ENCODE measurements around the gene BACH2. TPM values are rescaled to one million over a fixed set of nuclear protein-coding genes. Genes with fewer than 3 reads are reported as not detected.

Gene BACH2
- polyA plus RNA-seq, 1 donor from 2014 or later = 45.5 TPM

DNA sequence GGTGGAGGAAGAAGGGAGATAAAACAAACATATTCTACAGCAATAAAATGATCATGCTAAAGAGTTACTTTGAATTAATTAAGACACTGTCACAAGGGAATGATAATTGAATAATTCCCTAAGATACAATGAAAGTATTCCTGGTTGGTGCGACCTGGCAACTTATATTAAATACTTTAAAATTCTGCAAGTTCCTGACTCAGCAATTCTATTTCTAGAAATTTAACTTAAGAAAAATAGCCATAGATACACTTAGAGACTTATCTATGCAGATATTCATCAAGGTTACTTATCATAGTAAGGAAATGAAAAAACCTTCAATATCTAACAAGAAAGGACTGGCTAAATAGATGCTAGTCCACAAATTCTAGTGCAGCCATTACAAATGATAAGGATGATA lies 156.0 kb downstream of the BACH2 start:
- no peaks in the 10 kb centered on the region for H3K9me2 ChIP-seq (ENCODE audit: insufficient read depth, low read length)
- no peak overlapping the region for H3K4me2 ChIP-seq (ENCODE audit: low read length)
- no peak overlapping the region for H3K27ac ChIP-seq (ENCODE audit: low read length)
- no peak overlapping the region for H3K9ac ChIP-seq (ENCODE audit: low read length)
- H3F3A ChIP-seq (ENCODE audit: insufficient read depth, low read length, poor library complexity, severe bottlenecking) = no peaks in the 10 kb centered on the region
- TF ChIP-seq MXI1 (conservative IDR thresholded peaks at IDR 0.05; ENCODE audit: poor library complexity, severe bottlenecking) = no peak
- TF ChIP-seq POLR2AphosphoS5 (IDR thresholded peaks at IDR 0.05) = no peak
- TF ChIP-seq, protein P1, sequence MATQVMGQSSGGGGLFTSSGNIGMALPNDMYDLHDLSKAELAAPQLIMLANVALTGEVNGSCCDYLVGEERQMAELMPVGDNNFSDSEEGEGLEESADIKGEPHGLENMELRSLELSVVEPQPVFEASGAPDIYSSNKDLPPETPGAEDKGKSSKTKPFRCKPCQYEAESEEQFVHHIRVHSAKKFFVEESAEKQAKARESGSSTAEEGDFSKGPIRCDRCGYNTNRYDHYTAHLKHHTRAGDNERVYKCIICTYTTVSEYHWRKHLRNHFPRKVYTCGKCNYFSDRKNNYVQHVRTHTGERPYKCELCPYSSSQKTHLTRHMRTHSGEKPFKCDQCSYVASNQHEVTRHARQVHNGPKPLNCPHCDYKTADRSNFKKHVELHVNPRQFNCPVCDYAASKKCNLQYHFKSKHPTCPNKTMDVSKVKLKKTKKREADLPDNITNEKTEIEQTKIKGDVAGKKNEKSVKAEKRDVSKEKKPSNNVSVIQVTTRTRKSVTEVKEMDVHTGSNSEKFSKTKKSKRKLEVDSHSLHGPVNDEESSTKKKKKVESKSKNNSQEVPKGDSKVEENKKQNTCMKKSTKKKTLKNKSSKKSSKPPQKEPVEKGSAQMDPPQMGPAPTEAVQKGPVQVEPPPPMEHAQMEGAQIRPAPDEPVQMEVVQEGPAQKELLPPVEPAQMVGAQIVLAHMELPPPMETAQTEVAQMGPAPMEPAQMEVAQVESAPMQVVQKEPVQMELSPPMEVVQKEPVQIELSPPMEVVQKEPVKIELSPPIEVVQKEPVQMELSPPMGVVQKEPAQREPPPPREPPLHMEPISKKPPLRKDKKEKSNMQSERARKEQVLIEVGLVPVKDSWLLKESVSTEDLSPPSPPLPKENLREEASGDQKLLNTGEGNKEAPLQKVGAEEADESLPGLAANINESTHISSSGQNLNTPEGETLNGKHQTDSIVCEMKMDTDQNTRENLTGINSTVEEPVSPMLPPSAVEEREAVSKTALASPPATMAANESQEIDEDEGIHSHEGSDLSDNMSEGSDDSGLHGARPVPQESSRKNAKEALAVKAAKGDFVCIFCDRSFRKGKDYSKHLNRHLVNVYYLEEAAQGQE (IDR thresholded peaks at IDR 0.05; ENCODE audit: borderline replicate concordance) = no peak
- no peak for TF ChIP-seq EP300 (conservative IDR thresholded peaks at IDR 0.05; ENCODE audit: poor library complexity, severe bottlenecking)
- no peaks in the 10 kb centered on the region for H3K9me3 ChIP-seq (ENCODE audit: low read length)
- no peaks in the 10 kb centered on the region for H3K27me3 ChIP-seq (ENCODE audit: insufficient read depth, low read depth, low read length)
- H2AFZ ChIP-seq (ENCODE audit: low read depth, low read length) = no peak overlapping the region
- peaks cover 3% of the 10 kb centered on the region for H4K20me1 ChIP-seq (ENCODE audit: insufficient read depth)
- H3K4me3 ChIP-seq (ENCODE audit: low read length) = no peak overlapping the region
- no peaks in the 10 kb centered on the region for H3K36me3 ChIP-seq (ENCODE audit: insufficient read depth, low read length)
- H3K79me2 ChIP-seq (replicated peaks; ENCODE audit: insufficient read depth, low read length) = peaks cover 55% of the 10 kb centered on the region

DNA sequence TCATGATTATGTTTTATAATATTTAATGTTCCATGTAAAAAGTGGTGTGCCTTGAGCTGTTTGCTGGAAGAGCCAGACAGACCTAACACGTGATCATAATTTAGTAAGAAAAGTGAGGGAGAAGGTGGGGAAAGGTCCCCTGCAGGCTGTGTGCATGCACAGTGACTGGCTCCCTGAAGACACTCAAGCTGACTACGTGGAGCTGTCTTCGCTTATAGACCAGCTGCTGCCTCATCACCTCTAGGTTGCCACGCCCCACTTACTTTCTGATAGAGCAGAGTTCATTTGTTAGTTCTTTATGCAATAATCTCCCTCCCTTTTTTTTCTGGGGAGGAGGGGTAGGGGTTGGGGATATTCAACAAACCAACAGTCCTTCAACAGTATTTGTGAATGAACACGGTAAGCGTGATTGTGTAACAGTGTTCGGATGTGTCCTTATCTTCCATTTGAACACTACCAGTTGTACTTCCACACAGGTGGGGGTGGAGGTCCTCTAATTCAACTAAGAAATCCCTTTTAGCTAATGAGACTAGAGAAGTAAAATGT lies 157.3 kb downstream of the BACH2 start:
- H2AFZ ChIP-seq (ENCODE audit: low read depth, low read length) = no peak overlapping the region
- no peaks in the 10 kb centered on the region for H3K9me3 ChIP-seq (ENCODE audit: low read length)
- H3K36me3 ChIP-seq (ENCODE audit: insufficient read depth, low read length) = no peaks in the 10 kb centered on the region
- no peak overlapping the region for H3K4me3 ChIP-seq (ENCODE audit: low read length)
- no peak overlapping the region for H3K4me2 ChIP-seq (ENCODE audit: low read length)
- H3K9ac ChIP-seq (ENCODE audit: low read length) = no peak overlapping the region
- no peaks in the 10 kb centered on the region for H3K27me3 ChIP-seq (ENCODE audit: insufficient read depth, low read depth, low read length)
- peaks cover 47% of the 10 kb centered on the region for H3K79me2 ChIP-seq (replicated peaks; ENCODE audit: insufficient read depth, low read length)
- H4K20me1 ChIP-seq (ENCODE audit: insufficient read depth) = peaks cover 3% of the 10 kb centered on the region
- no peaks in the 10 kb centered on the region for H3K9me2 ChIP-seq (ENCODE audit: insufficient read depth, low read length)
- no peak for TF ChIP-seq MXI1 (conservative IDR thresholded peaks at IDR 0.05; ENCODE audit: poor library complexity, severe bottlenecking)
- no peak for TF ChIP-seq RAD21 (conservative IDR thresholded peaks at IDR 0.05)
- TF ChIP-seq, protein P1 (IDR thresholded peaks at IDR 0.05; ENCODE audit: borderline replicate concordance) = no peak
- TF ChIP-seq, protein P2, sequence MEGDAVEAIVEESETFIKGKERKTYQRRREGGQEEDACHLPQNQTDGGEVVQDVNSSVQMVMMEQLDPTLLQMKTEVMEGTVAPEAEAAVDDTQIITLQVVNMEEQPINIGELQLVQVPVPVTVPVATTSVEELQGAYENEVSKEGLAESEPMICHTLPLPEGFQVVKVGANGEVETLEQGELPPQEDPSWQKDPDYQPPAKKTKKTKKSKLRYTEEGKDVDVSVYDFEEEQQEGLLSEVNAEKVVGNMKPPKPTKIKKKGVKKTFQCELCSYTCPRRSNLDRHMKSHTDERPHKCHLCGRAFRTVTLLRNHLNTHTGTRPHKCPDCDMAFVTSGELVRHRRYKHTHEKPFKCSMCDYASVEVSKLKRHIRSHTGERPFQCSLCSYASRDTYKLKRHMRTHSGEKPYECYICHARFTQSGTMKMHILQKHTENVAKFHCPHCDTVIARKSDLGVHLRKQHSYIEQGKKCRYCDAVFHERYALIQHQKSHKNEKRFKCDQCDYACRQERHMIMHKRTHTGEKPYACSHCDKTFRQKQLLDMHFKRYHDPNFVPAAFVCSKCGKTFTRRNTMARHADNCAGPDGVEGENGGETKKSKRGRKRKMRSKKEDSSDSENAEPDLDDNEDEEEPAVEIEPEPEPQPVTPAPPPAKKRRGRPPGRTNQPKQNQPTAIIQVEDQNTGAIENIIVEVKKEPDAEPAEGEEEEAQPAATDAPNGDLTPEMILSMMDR (IDR thresholded peaks at IDR 0.05; ENCODE audit: poor library complexity, severe bottlenecking) = no peak
- no peak for TF ChIP-seq TAF1 (IDR thresholded peaks at IDR 0.05; ENCODE audit: low read depth)
- TF ChIP-seq SMC3 (conservative IDR thresholded peaks at IDR 0.05; ENCODE audit: poor library complexity) = no peak
- TF ChIP-seq EP300 (conservative IDR thresholded peaks at IDR 0.05; ENCODE audit: poor library complexity, severe bottlenecking) = no peak
- TF ChIP-seq EZH2 (IDR thresholded peaks at IDR 0.05; ENCODE audit: borderline replicate concordance, insufficient read depth, low read length, poor library complexity, severe bottlenecking) = no peak
- TF ChIP-seq POLR2AphosphoS5 (IDR thresholded peaks at IDR 0.05) = no peak
- H3F3A ChIP-seq (ENCODE audit: insufficient read depth, low read length, poor library complexity, severe bottlenecking) = no peaks in the 10 kb centered on the region
- no peak overlapping the region for H3K27ac ChIP-seq (ENCODE audit: low read length)
